GM12872 (cell line): ENCODE data around the gene PROB1.
A peak's percentile ranks its signal among the peaks of the same experiment; 100 is the strongest.

Source experiments
- CTCF ChIP-seq: IDR thresholded peaks from 3 replicates; pipeline ENCODE4 v1.5.1; 2011; ENCODE audit warnings: low read depth, mild to moderate bottlenecking, low read length, moderate library complexity; ENCODE audit not compliant: insufficient read depth

The PROB1 gene

GRCh38 chr5:139408191-139408590 lies 13.3 kb upstream of the PROB1 start:
- no peak for TF ChIP-seq CTCF

GRCh38 chr5:139407517-139407916 lies 12.6 kb upstream of the PROB1 start:
- no peak for TF ChIP-seq CTCF

- no peak for TF ChIP-seq CTCF
Measured at GRCh38 chr5:139406963-139407362, 12.1 kb upstream of the PROB1 start.

DNA sequence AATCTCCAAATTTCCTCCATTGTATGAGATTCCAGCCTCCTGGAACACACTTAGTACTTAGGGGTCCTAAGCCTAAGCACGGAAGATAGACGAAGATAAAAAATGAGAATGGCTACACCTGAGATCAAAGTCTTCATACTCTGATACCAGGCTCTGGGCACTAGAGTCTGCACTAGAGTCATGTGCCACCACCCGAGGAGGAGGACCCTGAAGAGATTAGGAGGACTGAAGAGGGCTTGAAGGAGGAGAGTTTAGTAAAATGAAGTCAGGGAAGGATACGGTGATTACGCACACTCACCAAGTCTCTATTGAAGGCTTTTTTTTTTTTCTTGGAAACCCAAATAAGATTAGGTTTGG lies 9.6 kb upstream of the PROB1 start:
- no peak for TF ChIP-seq CTCF

DNA sequence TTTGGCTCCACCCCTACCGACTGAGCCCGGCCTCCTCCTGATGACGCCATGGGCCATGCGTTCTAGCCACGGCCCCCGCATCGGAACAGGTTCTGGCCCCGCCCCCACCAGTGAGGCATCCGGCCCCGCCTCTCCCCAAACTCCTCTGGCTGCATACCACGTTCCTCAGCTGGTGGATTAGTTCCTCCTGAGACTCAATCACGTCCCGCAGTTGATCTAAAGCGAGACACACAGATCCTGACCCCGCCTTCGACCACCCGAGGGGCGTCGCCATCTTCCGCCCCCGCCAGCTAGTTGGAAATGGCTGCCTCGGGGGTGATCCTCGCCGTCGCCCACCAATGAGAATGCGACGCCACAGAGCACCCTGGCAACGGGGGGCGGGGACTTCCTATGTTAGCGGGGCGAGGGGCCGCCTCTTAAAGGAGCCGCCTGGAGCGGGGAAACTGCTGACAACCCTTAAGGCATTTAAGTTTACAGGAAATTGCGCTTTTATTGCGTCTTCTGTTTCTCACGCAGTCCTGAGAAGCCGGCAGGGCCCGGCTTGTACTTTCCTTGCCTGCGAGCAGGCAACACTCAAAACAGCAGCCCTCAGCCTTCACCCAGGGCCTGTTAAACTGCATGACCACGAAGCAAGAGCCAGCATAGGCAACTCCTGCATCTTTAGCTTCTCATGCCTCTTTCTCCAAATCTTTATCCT lies 9.0 kb upstream of the PROB1 start, which contains the start of gene SPATA24:
SPATA24 (minus strand) TSS at position 303 of the 697 bp plus-strand sequence; CDS start at position 274, 29 bp downstream.
- no peak for TF ChIP-seq CTCF

DNA sequence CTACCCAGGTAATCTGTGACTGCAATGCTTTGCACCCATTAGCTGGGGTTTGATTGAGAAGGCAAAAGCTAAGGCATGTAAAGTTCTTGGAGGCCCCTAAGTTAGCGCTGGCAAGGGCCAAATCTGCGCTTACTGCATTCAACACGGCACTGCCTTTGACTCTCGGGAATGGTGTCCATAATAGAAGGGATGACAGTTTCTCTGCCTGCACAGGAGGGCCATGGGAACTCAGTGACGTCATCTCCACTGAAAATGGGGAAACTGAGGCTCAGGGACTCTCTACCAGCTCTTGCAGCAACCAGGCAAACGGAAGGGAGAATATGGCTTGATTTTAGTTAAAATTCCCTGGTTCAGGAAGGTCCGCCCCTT lies 8.5 kb upstream of the PROB1 start:
- no peak for TF ChIP-seq CTCF

DNA sequence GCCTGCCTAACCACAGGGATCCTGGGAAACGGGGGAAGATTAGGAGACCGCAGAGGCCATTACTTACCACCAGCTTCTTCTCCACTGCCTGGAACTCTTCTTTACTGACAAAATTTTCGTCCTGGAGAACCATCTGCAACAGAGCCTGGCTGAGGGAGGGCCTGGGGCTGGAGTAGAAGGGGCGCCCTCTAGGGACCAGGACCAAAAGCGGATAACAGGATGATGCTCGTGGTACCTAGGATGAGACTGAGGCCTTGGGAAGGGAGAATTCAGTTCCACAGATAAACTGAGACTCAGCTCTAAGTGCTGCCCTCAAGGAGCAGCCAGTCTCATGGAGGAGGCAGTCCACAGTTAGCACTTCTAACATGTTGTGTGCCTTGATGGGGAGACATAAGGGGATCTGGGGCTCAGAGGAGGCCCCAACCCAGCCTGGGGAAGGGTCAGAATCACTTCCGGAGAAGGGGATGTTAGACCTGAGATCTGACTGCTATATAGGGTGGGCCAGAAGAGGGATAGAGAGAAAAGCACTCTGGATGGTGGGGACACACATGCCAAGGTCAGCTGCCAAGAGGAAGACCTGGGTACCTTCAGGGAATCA lies 7.8 kb upstream of the PROB1 start:
- TF ChIP-seq CTCF: peak; percentile 69
